Measurements from ENCODE around the gene RAB3GAP2.
"Not testable (repeated sequence)": the region's sequence is repeated elsewhere in the genome, so short reads cannot be mapped to it uniquely, and the experiment has no call there.

The RAB3GAP2 gene

DNA sequence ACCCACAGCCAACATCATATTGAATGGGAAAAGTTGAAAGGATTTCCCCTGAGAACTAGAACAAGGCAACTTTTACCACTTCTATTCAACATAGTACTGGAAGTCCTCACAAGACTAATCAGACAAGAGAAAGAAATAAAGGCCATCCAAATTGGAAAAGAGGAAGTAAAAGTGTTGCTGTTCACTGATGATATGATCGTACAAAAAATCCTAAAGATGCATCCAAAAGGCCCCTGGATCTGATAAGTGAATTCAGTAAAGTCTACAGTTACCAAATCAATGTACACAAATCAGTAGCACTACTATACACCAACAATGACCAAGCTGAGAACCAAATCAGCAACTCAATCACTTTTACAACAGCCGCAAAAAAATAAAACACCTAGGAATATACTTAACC lies 28.3 kb downstream of the RAB3GAP2 start:
- in situ Hi-C loops (cut with MboI; ENCODE audit: low sequenced_read_pairs): no loop called here

- in situ Hi-C loops (cut with MboI; ENCODE audit: low sequenced_read_pairs): no loop called here
Observed at GRCh38 chr1:220241072-220241663, 31.1 kb downstream of the RAB3GAP2 start.

DNA sequence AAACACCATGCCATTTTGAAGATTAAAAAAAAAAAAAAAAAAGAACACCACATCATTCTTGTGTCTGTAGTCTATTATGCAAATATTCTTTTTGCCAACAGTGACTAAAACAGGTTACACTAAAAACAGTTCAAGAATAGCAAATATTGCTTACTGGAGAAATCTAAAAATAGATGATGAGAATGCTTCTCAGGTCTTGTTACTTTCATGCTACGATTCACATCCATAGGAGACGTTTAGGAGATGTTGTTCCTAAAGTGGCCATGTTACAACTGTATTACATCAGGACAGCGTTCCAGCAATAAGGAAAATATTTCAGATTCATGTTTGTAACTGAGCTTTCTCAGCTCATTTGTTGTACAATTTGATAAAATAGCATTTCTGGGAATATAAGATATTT lies 32.3 kb downstream of the RAB3GAP2 start:
- in situ Hi-C loops (cut with MboI; ENCODE audit: low sequenced_read_pairs): no loop called here

- in situ Hi-C loops (cut with MboI; ENCODE audit: low sequenced_read_pairs): no loop called here
Observed at GRCh38 chr1:220239213-220239612, 33.0 kb downstream of the RAB3GAP2 start.

GRCh38 chr1:220236278-220236677 lies 36.0 kb downstream of the RAB3GAP2 start:
- in situ Hi-C loops (cut with MboI; ENCODE audit: low sequenced_read_pairs): not testable (repeated sequence)

- in situ Hi-C loops (cut with MboI; ENCODE audit: low sequenced_read_pairs): no loop called here
Observed at GRCh38 chr1:220235462-220235861, 36.8 kb downstream of the RAB3GAP2 start.

DNA sequence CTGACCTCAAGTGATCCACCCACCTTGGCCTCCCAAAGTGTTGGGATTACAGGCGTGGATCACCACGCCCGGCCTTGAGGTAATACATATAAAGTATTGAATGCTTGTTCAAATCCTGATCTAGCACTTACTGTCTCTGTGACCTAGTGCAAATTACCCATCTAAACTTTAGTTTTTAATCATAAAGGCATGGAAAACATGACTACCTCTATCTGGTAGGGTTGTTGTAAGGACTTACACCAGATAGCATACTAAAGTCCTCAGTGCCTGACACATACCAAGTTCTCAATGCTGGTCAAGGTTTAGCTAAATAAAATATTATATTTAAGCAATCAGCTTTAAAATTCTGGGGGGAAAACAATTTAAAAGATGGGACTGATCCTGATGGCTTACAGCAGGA lies 38.3 kb downstream of the RAB3GAP2 start:
- in situ Hi-C loops (cut with MboI; ENCODE audit: low sequenced_read_pairs): no loop called here

DNA sequence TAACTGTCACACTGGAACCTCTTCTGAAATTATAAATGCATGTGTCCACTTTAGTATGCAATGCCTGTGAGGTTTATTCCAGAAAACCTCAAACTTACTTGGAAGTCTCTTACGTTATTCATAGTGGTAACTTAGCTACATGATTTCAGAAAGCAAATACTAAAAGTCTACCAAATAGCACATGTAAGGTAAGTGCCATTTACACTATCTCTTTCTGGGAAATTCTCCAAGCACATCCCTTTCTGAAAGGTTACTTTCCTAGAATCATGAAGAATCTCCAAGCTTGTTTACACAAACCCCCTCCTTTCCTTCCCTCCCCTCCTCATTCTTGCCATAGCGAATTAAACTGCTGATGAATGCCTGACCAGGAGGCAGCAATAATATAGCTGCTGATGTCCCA lies 42.5 kb downstream of the RAB3GAP2 start:
- in situ Hi-C loops (cut with MboI; ENCODE audit: low sequenced_read_pairs): no loop called here

- in situ Hi-C loops (cut with MboI; ENCODE audit: low sequenced_read_pairs): no loop called here
Observed at GRCh38 chr1:220227393-220227792, 44.9 kb downstream of the RAB3GAP2 start.

GRCh38 chr1:220226752-220227151 lies 45.5 kb downstream of the RAB3GAP2 start:
- in situ Hi-C loops (cut with MboI; ENCODE audit: low sequenced_read_pairs): no loop called here

DNA sequence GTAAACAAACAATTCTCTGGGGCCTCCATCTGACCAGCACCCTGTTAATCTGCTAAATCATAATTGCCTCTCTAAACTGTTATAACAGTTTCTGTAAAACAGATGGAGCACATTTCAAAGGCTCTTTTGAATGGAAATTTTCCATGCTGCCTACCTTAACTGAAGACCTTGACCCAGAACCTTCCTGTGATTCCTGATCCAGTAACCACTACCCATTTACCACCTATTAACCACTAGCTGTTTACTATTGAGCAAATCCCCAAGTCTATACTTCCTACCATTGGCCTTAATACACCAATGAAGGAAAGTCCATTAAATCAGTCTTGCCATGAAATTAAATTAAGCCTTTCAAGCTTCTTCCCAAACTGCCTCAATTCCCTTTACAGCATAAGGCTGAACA lies 46.3 kb downstream of the RAB3GAP2 start:
- in situ Hi-C loops (cut with MboI; ENCODE audit: low sequenced_read_pairs): no loop called here

DNA sequence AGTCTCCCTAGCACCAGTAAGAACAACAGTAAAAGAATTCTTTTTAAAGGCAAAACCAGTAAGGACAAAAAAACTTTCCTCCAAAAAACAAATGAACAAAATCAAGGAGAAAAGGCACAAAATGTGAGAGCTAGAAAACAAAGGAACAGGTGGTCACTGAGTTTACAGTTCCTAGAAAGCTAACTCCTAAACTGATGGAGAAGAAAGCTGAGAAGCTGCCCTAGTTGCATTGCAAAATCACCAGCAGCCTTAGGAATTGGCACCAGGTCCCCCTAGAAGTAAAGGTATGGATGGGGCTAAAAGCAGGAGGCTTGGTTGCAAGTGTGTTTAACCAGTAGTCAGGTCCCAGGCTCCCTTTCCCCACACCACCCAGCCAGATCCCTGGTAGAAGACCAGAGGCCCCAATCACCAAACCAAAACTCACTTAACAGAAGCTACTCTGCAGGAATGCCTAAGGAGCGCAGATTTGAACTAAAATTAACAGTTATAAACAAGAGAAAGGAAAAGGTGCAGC lies 47.6 kb downstream of the RAB3GAP2 start:
- in situ Hi-C loops (cut with MboI; ENCODE audit: low sequenced_read_pairs): no loop called here

DNA sequence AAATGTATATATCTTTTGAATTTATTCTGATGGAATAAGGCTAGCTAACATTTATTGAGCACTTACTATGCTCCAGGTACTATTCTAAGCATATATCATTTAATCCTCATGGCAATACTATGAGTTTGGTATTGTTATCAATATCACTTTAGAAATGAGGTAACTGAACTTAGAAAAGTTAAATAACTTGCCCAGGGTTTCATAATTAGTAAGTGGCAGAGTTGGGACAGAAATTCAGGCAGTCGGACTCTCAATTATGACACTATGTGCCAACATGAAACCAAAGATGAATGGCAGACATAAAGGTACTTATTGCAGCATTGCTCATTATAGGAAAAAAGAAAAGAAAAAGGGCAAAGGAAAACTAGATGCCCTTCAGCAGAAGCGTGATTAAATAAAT lies 48.2 kb downstream of the RAB3GAP2 start:
- in situ Hi-C loops (cut with MboI; ENCODE audit: low sequenced_read_pairs): no loop called here

DNA sequence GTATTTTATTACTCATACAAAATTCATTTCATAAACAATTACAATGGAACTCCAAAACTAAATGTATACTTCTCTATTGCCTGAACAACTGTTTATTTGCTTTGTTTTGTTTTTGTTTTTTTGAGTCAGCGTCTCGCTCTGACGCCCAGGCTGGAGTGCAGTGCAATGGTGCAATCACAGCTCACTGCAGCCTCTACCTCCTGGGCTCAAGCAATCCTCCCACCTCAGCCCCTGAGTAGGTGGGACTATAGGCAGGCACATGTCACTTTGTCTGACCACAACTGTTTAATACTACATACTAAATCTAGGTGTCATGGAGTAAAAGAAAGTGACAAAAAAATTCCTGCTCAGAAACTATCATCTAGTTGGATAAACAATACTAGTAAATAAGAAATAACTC lies 49.3 kb downstream of the RAB3GAP2 start:
- in situ Hi-C loops (cut with MboI; ENCODE audit: low sequenced_read_pairs): no loop called here

- in situ Hi-C loops (cut with MboI; ENCODE audit: low sequenced_read_pairs): no loop called here
Observed at GRCh38 chr1:220221670-220222069, 50.6 kb downstream of the RAB3GAP2 start.

- in situ Hi-C loops (cut with MboI; ENCODE audit: low sequenced_read_pairs): no loop called here
Observed at GRCh38 chr1:220221269-220221668, 51.0 kb downstream of the RAB3GAP2 start.

DNA sequence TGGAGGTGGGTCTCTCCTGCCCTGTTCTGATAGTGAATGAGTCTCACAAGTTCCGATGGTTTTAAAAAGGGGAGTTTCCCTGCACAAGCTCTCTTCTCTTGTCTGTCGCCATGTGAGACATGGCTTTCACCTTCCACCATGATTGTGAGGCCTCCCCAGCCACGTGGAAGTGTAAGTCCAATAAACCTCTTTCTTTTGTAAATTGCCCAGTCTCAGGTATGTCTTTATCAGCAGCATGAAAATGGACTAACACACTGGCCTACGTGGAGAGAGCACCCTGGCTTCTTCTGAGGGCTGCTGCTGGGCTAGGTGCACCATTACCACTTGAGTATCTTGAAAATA lies 51.6 kb downstream of the RAB3GAP2 start:
- in situ Hi-C loops (cut with MboI; ENCODE audit: low sequenced_read_pairs): not testable (repeated sequence)

DNA sequence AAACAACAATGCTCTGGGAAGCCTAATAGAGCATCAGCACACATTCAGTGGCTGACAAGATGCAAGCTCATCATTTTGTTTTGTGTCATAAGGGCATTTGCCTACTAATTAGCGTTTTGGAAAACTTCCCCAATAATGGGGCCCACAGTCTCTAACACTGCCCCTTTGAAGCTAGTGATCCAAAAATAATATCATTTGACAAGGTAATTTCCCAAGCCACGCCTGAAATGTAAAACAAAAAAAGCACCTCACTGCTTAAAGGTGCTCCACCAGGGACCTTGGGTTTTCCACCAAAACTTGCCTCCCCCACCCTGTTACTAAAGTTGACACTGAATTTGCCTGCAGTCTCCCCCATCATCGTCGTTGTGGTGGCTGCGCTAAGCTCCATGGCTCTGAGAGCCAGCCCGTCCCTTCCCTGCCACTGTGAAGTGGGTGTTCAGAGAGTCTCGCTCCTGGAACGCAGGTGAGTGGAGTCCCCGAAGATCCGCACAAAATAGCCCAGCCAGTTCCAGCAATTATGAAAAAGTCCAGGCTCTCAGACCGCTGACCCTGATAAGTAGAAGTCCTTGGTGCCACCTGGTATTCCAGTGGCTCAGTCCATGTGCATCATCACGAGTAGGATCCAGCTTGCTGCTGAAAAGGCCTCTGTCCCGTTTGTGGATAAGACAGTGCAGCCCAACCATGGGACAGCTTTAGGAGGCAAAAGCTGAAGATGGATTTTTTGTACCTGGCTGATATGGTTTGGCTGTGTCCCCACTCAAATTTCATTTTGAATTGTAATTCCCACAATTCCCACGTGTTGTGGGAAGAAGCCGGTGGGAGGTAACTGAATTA lies 52.2 kb downstream of the RAB3GAP2 start:
- in situ Hi-C loops (cut with MboI; ENCODE audit: low sequenced_read_pairs): no loop called here

GRCh38 chr1:220219136-220219442 lies 53.2 kb downstream of the RAB3GAP2 start:
- in situ Hi-C loops (cut with MboI; ENCODE audit: low sequenced_read_pairs): no loop called here

GRCh38 chr1:220218397-220219135 lies 53.7 kb downstream of the RAB3GAP2 start:
- in situ Hi-C loops (cut with MboI; ENCODE audit: low sequenced_read_pairs): not testable (repeated sequence)

GRCh38 chr1:220217383-220217988 lies 54.8 kb downstream of the RAB3GAP2 start:
- in situ Hi-C loops (cut with MboI; ENCODE audit: low sequenced_read_pairs): no loop called here
